ENCODE data around the gene ZNF648. TPM values are rescaled to one million over a fixed set of nuclear protein-coding genes. Genes with fewer than 3 reads are reported as not detected.

ZNF648 gene
- total and polyA plus RNA-seq, 2 of the 4 experiments (the other 2 are of a cell fraction): not detected

GRCh38 chr1:182052355-182052754, 9.2 kb downstream of the ZNF648 start:
- H3K9me3 ChIP-seq (ENCODE audit: control insufficient read depth, insufficient read depth, low read length): peaks cover 4% of the 10 kb centered on the region
- no peak overlapping the region for H4K91ac ChIP-seq (ENCODE audit: insufficient read depth, low read depth, low read length)
- H3K36me3 ChIP-seq (ENCODE audit: control insufficient read depth, insufficient read depth, low read length): no peaks in the 10 kb centered on the region
- H4K8ac ChIP-seq (ENCODE audit: low read depth in 2 of 2, low read length in 2 of 2): no peak overlapping the region
- no TSS peak for BruUV-seq (replicated peaks)
- H3K4me1 ChIP-seq (ENCODE audit: control insufficient read depth, insufficient read depth, low read length): no peaks in the 10 kb centered on the region
- no peaks in the 10 kb centered on the region for H3K79me1 ChIP-seq (ENCODE audit: low read depth in 1 of 2, low read length in 2 of 2)
- no peak overlapping the region for H2BK15ac ChIP-seq (ENCODE audit: low read depth, low read length)
- no peak overlapping the region for H3K56ac ChIP-seq (ENCODE audit: extremely low read depth, insufficient read depth, low read length)
- H3K23ac ChIP-seq (ENCODE audit: low read depth, low read length): no peak overlapping the region
- H4K20me1 ChIP-seq (ENCODE audit: insufficient read depth, low read length): no peaks in the 10 kb centered on the region
- dilution Hi-C loops (cut with HindIII; ENCODE audit: low sequenced_read_pairs, unreplicated experiment): no loop called here
- H3K9ac ChIP-seq (ENCODE audit: low read depth, low read length): no peak overlapping the region
- no peak overlapping the region for H3K4me3 ChIP-seq (ENCODE audit: insufficient read depth, low read depth, low read length)
- no peaks in the 10 kb centered on the region for H3K27me3 ChIP-seq (ENCODE audit: control insufficient read depth, insufficient read depth, low read length)
- no peak overlapping the region for H2BK5ac ChIP-seq (ENCODE audit: low read depth, low read length, poor library complexity, severe bottlenecking)
- DNase-seq (no peak), ATAC-seq (ENCODE audit: low read depth) (no peak)
- H2AK5ac ChIP-seq (ENCODE audit: low read depth, low read length): no peak overlapping the region
- H3K4me2 ChIP-seq (ENCODE audit: low read depth, low read length): no peak overlapping the region
- in situ Hi-C loops (cut with MboI; ENCODE audit: low sequenced_read_pairs): loop anchor here (25.0 kb wide), 1 partner anchor 840 kb away; no protein-coding TSS in a partner anchor
- H2BK120ac ChIP-seq (ENCODE audit: low read depth, low read length): no peak overlapping the region
- no peak overlapping the region for H2AFZ ChIP-seq (replicated peaks; ENCODE audit: low read length, poor library complexity)
- no peak overlapping the region for H3K27ac ChIP-seq (ENCODE audit: insufficient read depth, low read length)
- CTCF ChIA-PET: interaction anchor here (0.9 kb wide), 1 partner anchor 29 kb away, joined by 3 read pairs; no protein-coding TSS in a partner anchor
- 20% methylated on average over 1 of the region's 2 CpGs; no CpG with 5 or more reads in 1 of the 2 experiments for WGBS, 2 experiments (ENCODE audit: extremely low coverage in 2 of 2, insufficient read length in 1 of 2)
- H2AK9ac ChIP-seq (replicated peaks; ENCODE audit: low read depth, low read length, poor library complexity): no peak overlapping the region
- TF ChIP-seq RAD21 (IDR thresholded peaks at IDR 0.05; ENCODE audit: low read length) (no peak), MXI1 (IDR thresholded peaks at IDR 0.05; ENCODE audit: borderline replicate concordance, low read depth, low read length) (no peak), CEBPB (IDR thresholded peaks at IDR 0.05; ENCODE audit: low read depth, low read length) (no peak), POLR2A (IDR thresholded peaks at IDR 0.05; ENCODE audit: low read depth, low read length) (no peak), USF2 (IDR thresholded peaks at IDR 0.05; ENCODE audit: low read depth, low read length) (no peak), CTCF (conservative IDR thresholded peaks at IDR 0.05; ENCODE audit: low read depth, low read length) (no peak), SMC3 (IDR thresholded peaks at IDR 0.05; ENCODE audit: low read depth, low read length) (no peak), MAFK (IDR thresholded peaks at IDR 0.05; ENCODE audit: low read depth, low read length) (no peak), RCOR1 (IDR thresholded peaks at IDR 0.05; ENCODE audit: insufficient replicate concordance, low read length) (no peak), RFX5 (IDR thresholded peaks at IDR 0.05; ENCODE audit: low read depth, low read length) (no peak), ELK1 (IDR thresholded peaks at IDR 0.05; ENCODE audit: borderline replicate concordance, low read depth, low read length) (no peak), NFE2L2 (IDR thresholded peaks at IDR 0.05; ENCODE audit: low read depth, low read length) (no peak), MAZ (IDR thresholded peaks at IDR 0.05; ENCODE audit: borderline replicate concordance, low read depth, low read length) (no peak), FOS (IDR thresholded peaks at IDR 0.05; ENCODE audit: low read depth, low read length) (no peak), BHLHE40 (IDR thresholded peaks at IDR 0.05; ENCODE audit: low read depth, low read length) (no peak), CHD1 (IDR thresholded peaks at IDR 0.05; ENCODE audit: low read depth, low read length) (no peak)
- H3K9me1 ChIP-seq (ENCODE audit: insufficient read depth, low read length): no peaks in the 10 kb centered on the region
- no peak overlapping the region for H3K18ac ChIP-seq (ENCODE audit: low read depth, low read length)
- H2BK20ac ChIP-seq (ENCODE audit: low read depth, low read length): no peak overlapping the region
- no peak overlapping the region for H3K4ac ChIP-seq (ENCODE audit: low read depth, low read length)
- POLR2A ChIA-PET (ENCODE audit: unreplicated experiment): no interaction called here
- intact Hi-C loops (cut with micrococcal nuclease): no loop called here
- no peak overlapping the region for H3K14ac ChIP-seq (replicated peaks; ENCODE audit: low read depth, low read length)
- no peak overlapping the region for H4K5ac ChIP-seq (ENCODE audit: low read depth, low read length)
